B cell (primary cell): ENCODE data around the gene MEIS2. TPM values are rescaled to one million over a fixed set of nuclear protein-coding genes. Genes with fewer than 3 reads are reported as not detected.

Experiments
- ATAC-seq: fragments of 200-7000 bp; cut with Tn5 transposase; one replicate; pipeline ENCODE4 v1.10.0; 2021; ENCODE audit warnings: low read depth, mild to moderate bottlenecking, moderate number of reproducible peaks, moderate library complexity
- CTCF ChIA-PET: fragments of 350-600 bp; sonication (Branson Sonifier 250); formaldehyde crosslinking; loops from one replicate; lab custom pipeline; 2021; ENCODE audit warnings: antibody characterized with exemption, inconsistent platforms; lab: Charles Lee
- POLR2A ChIA-PET: fragments of 350-600 bp; sonication (Branson Sonifier 250); formaldehyde crosslinking; loops from one replicate; lab custom pipeline; 2021; ENCODE audit warnings: antibody characterized with exemption; lab: Charles Lee
- DNase-seq: peaks from one replicate; pipeline ENCODE4 v3.0.0; 2013
- H2AFZ ChIP-seq: 2 replicates; pipeline ENCODE4 v1.6.1; 2012; ENCODE audit warnings: mild to moderate bottlenecking, low read depth, low read length; ENCODE audit not compliant: insufficient read depth, poor library complexity, severe bottlenecking
- H3K27ac ChIP-seq, 2 donors: 1 replicate in 1 of 2; 2 replicates in 1 of 2; pipeline ENCODE4 v1.5.1; 2012 to 2013; ENCODE audit warnings: low read length in 2 of 2, mild to moderate bottlenecking in 2 of 2, moderate library complexity in 1 of 2
- H3K27me3 ChIP-seq, 4 experiments: fragments of 200-600 bp in 1 of 4; sonication (generic) in 1 of 4; replicated peaks in 1 of 4; 1 replicate in 2 of 4; 2 replicates in 2 of 4; pipeline versions ENCODE4 v1.6.1 to v1.7.0; 2013 to 2016; ENCODE audit warnings: low read length in 3 of 4, mild to moderate bottlenecking in 2 of 4, mixed read lengths in 1 of 4, moderate library complexity in 1 of 4; ENCODE audit not compliant: insufficient read depth in 4 of 4, control insufficient read depth in 3 of 4; ENCODE audit errors: control extremely low read depth in 1 of 4
- H3K36me3 ChIP-seq, 2 experiments: replicated peaks in 1 of 2; 1 replicate in 1 of 2; 2 replicates in 1 of 2; pipeline versions ENCODE4 v1.6.1 to v1.7.1; 2013; ENCODE audit warnings: low read length in 1 of 2; ENCODE audit not compliant: insufficient read depth in 2 of 2, control insufficient read depth in 1 of 2; ENCODE audit errors: control extremely low read depth in 1 of 2, extremely low read depth in 1 of 2
- H3K4me1 ChIP-seq, 2 donors: fragments of 200-600 bp in 1 of 2; sonication (generic) in 1 of 2; 1 replicate in 1 of 2; 2 replicates in 1 of 2; pipeline versions ENCODE4 v1.5.1 to v1.6.1; 2013 to 2017; ENCODE audit warnings: low read length in 2 of 2; ENCODE audit not compliant: control insufficient read depth in 2 of 2, insufficient read depth in 2 of 2
- H3K4me2 ChIP-seq: replicated peaks from 2 replicates; pipeline ENCODE3; 2012; ENCODE audit warnings: mild to moderate bottlenecking, low read depth, low read length; ENCODE audit not compliant: poor library complexity, severe bottlenecking
- H3K4me3 ChIP-seq, 5 experiments: fragments of 200-600 bp in 1 of 5; sonication (generic) in 1 of 5; 1 replicate in 3 of 5; 2 replicates in 2 of 5; pipeline versions ENCODE4 v1.5.1 to v1.7.0; 2011 to 2016; ENCODE audit warnings: low read length in 4 of 5, mild to moderate bottlenecking in 4 of 5, low read depth in 2 of 5, control low read depth in 1 of 5, moderate library complexity in 1 of 5; ENCODE audit not compliant: insufficient read depth in 1 of 5; ENCODE audit errors: control extremely low read depth in 1 of 5, extremely low read depth in 1 of 5
- H3K79me2 ChIP-seq: fragments of 200-600 bp; sonication (generic); one replicate; pipeline ENCODE4 v1.6.0; 2016; ENCODE audit warnings: low read length; ENCODE audit not compliant: control insufficient read depth, insufficient read depth
- H3K9ac ChIP-seq: fragments of 200-600 bp; sonication (generic); 2 replicates; pipeline ENCODE4 v1.6.1; 2017; ENCODE audit warnings: mild to moderate bottlenecking, low read length, moderate library complexity
- H3K9me3 ChIP-seq, 3 donors: one replicate each; pipeline versions ENCODE4 v1.6.1 to v1.7.1; 2013; ENCODE audit warnings: low read length in 2 of 3; ENCODE audit not compliant: control insufficient read depth in 2 of 3, insufficient read depth in 1 of 3; ENCODE audit errors: control extremely low read depth in 1 of 3
- H4K20me1 ChIP-seq: 2 replicates; pipeline ENCODE4 v1.6.0; 2012; ENCODE audit warnings: mild to moderate bottlenecking, low read length; ENCODE audit not compliant: insufficient read depth, control insufficient read depth, poor library complexity, severe bottlenecking
- H3K27ac Mint-ChIP-seq: one replicate; pipeline ENCODE4 v1.8.0; 2021; ENCODE audit warnings: mixed read lengths
- H3K27me3 Mint-ChIP-seq: one replicate; pipeline ENCODE4 v1.8.0; 2021; ENCODE audit warnings: mixed read lengths
- H3K4me1 Mint-ChIP-seq: one replicate; pipeline ENCODE4 v1.8.0; 2021; ENCODE audit warnings: mixed read lengths
- H3K4me3 Mint-ChIP-seq: one replicate; pipeline ENCODE4 v1.8.0; 2021; ENCODE audit warnings: mixed read lengths
- H3K9me3 Mint-ChIP-seq: one replicate; pipeline ENCODE4 v1.8.0; 2022; ENCODE audit warnings: mixed read lengths; ENCODE audit not compliant: insufficient read depth
- EZH2 ChIP-seq: IDR thresholded peaks from 2 replicates; pipeline ENCODE4 v1.6.1; 2012; ENCODE audit warnings: borderline replicate concordance, low read depth, mild to moderate bottlenecking, moderate library complexity, low read length; ENCODE audit not compliant: insufficient read depth, poor library complexity, severe bottlenecking
- WGBS: methylation state at CpG from one replicate; pipeline ENCODE4 v1.1.5; 2013; ENCODE audit warnings: missing lambda C conversion rate; ENCODE audit not compliant: insufficient coverage; 5-methylcytosine and 5-hydroxymethylcytosine counted together
- intact Hi-C: fragments of 100-400 bp; cut with micrococcal nuclease; formaldehyde crosslinking; loops from one replicate; pipeline ENCODE4 v1.10.0; 2022
- polyA plus RNA-seq: library from polyadenylated mRNA; depleted of rRNA; stranded (reverse); fragments of >200 nt; gene quantifications from 2 replicates; pipeline ENCODE4 v1.2.3, GENCODE V29; 2012
- total RNA-seq, 2 donors: library from RNA; stranded (reverse); fragments of 120-200 nt in 1 of 2; gene quantifications; 1 replicate in 1 of 2; 2 replicates in 1 of 2; pipeline versions ENCODE4 v1.2.3 to v1.2.4, GENCODE V29; 2013 to 2022
- TF ChIP-seq, protein P1 (sequence below): fragments of 200-600 bp; IDR thresholded peaks from one replicate; pipeline ENCODE4 v1.8.0; 2022; ENCODE audit warnings: antibody characterized with exemption, mild to moderate bottlenecking

Gene MEIS2
- total and polyA plus RNA-seq, 2 donors (not counting 1 experiment from before 2014, with no cell fraction given) = 0.22 TPM; not detected in 1

DNA sequence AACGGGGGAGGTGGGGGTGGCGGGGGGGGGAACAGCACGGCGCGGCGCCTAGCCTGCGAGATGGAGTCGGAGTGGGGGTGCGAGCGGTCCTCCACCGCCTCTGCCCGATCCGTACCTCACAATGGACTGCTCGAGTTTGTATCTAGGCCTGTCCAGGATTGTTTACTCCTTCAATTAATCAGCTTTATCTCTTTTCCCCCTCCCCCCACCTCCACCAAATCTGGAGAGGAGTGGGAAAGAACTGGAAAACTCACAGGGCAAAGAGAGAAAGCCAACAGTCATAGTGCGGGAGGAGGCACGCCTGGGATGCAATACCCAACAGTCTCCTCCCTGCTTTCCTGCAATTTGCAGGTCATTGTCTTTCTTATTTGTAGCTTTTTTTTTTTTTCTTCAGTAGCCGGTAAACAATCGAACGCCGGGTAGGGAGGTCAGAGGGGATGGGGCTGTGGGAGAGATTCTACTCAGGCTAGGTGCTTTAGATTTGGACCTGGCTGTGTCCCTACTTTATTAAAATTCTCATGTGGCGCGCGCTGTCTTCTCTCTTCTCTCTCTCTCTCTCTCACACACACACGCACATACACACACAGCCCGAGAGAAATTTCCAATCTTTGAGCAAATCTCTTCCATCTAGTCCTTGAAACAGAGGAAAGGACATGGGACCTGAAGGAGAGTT lies 6.9 kb upstream of the MEIS2 start:
- H3K27ac Mint-ChIP-seq = no peak overlapping the region
- no peak for DNase-seq
- ATAC-seq = no peak
- 37% methylated on average over 5 of the region's 25 CpGs for WGBS
- H3K4me3 ChIP-seq = no peak overlapping the region
- no peaks in the 10 kb centered on the region for H4K20me1 ChIP-seq
- H3K4me1 ChIP-seq = peaks cover 13 to 29% of the 10 kb centered on the region in 2 donors
- H3K4me3 Mint-ChIP-seq = no peak overlapping the region
- no peaks in the 10 kb centered on the region for H3K36me3 ChIP-seq
- peaks cover 0 to 83% (median 78%) of the 10 kb centered on the region in 4 experiments for H3K27me3 ChIP-seq
- no peak overlapping the region for H3K9ac ChIP-seq
- no peaks in the 10 kb centered on the region for H3K79me2 ChIP-seq
- no peak for TF ChIP-seq EZH2
- TF ChIP-seq, protein P1, sequence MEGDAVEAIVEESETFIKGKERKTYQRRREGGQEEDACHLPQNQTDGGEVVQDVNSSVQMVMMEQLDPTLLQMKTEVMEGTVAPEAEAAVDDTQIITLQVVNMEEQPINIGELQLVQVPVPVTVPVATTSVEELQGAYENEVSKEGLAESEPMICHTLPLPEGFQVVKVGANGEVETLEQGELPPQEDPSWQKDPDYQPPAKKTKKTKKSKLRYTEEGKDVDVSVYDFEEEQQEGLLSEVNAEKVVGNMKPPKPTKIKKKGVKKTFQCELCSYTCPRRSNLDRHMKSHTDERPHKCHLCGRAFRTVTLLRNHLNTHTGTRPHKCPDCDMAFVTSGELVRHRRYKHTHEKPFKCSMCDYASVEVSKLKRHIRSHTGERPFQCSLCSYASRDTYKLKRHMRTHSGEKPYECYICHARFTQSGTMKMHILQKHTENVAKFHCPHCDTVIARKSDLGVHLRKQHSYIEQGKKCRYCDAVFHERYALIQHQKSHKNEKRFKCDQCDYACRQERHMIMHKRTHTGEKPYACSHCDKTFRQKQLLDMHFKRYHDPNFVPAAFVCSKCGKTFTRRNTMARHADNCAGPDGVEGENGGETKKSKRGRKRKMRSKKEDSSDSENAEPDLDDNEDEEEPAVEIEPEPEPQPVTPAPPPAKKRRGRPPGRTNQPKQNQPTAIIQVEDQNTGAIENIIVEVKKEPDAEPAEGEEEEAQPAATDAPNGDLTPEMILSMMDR = no peak
- no peak overlapping the region for H3K4me2 ChIP-seq
- no peak overlapping the region for H2AFZ ChIP-seq
- H3K9me3 ChIP-seq = peaks cover 5 to 29% (median 6%) of the 10 kb centered on the region in 3 donors
- intact Hi-C loops = loop anchor here (5.0 kb wide), 1 partner anchor 225 kb away; no protein-coding TSS in a partner anchor
- peaks cover 2% of the 10 kb centered on the region for H3K9me3 Mint-ChIP-seq
- peaks cover 94% of the 10 kb centered on the region for H3K27me3 Mint-ChIP-seq
- POLR2A ChIA-PET = interaction anchor here (0.6 kb wide), 1 partner anchor 810 kb away, joined by 3 read pairs; no protein-coding TSS in a partner anchor
- peaks cover 22% of the 10 kb centered on the region for H3K4me1 Mint-ChIP-seq
- CTCF ChIA-PET = no interaction called here
- H3K27ac ChIP-seq = no peak overlapping the region

DNA sequence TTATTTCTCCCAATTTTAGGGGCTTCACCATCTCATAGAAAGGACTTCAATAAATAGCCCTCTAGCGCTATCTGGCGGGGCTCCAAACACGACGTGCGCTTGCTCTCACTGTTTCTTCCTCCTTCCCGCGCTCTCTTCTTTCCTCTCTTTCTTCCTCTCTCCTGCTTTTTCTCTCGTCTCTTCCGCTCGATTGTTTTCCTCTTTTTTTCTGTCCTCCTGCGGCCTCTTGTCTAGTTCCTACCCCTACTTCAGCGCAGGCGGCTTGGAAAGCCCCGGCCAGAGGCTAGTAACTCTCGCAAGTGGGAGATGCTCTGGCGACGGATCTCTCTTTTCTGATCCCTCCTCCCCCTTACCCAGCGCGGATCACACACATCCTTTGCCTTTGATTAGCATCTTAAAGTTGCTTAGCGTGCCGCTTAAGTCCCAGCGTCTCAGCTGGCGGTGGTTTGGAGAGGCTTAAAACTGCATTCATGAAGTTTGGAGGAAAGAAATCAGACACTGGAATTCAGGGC lies 6.2 kb upstream of the MEIS2 start:
- no peak overlapping the region for H3K27ac Mint-ChIP-seq
- no peak for ATAC-seq
- CTCF ChIA-PET = no interaction called here
- no peak for TF ChIP-seq EZH2
- TF ChIP-seq, protein P1 = peak; percentile 25
- intact Hi-C loops = loop anchor here (5.0 kb wide), 1 partner anchor 224 kb away; no protein-coding TSS in a partner anchor
- Histone ChIP-seq H3K4me2 (peak overlapping the region; percentile 12), H3K79me2 (no peaks in the 10 kb centered on the region), H2AFZ (no peak overlapping the region), H3K9ac (no peak overlapping the region), H3K27ac (no peak overlapping the region), H3K4me1 (peaks cover 17 to 33% of the 10 kb centered on the region in 2 donors), H3K27me3 (peaks cover 0 to 81% (median 74%) of the 10 kb centered on the region in 4 experiments), H3K9me3 (peaks cover 5 to 33% (median 6%) of the 10 kb centered on the region in 3 donors), H4K20me1 (no peaks in the 10 kb centered on the region), H3K36me3 (no peaks in the 10 kb centered on the region), H3K4me3 (no peak overlapping the region)
- WGBS = 4% methylated on average over 18 of the region's 23 CpGs
- no peak overlapping the region for H3K4me3 Mint-ChIP-seq
- POLR2A ChIA-PET = interaction anchor here (0.6 kb wide), 1 partner anchor 809 kb away, joined by 3 read pairs; no protein-coding TSS in a partner anchor
- peaks cover 27% of the 10 kb centered on the region for H3K4me1 Mint-ChIP-seq
- H3K27me3 Mint-ChIP-seq = peaks cover 90% of the 10 kb centered on the region
- peaks cover 3% of the 10 kb centered on the region for H3K9me3 Mint-ChIP-seq
- DNase-seq = peak; percentile 15
